ENCODE measurements around the gene RNLS. TPM values are rescaled to one million over a fixed set of nuclear protein-coding genes. Genes with fewer than 3 reads are reported as not detected.

The RNLS gene
- total RNA-seq, 1 experiment from 2014 or later, result not detected

- ATAC-seq (no peak), DNase-seq (ENCODE audit: low read depth, low spot score) (no peak)
- H3K4me2 ChIP-seq (ENCODE audit: low read length), result no peak overlapping the region
- no peak overlapping the region for H3K27ac ChIP-seq (ENCODE audit: low read depth, low read length)
- H3K4me1 ChIP-seq (ENCODE audit: control insufficient read depth in 1 of 2, insufficient read depth in 2 of 2, low read length in 2 of 2), result no peaks in the 10 kb centered on the region
- BruUV-seq (replicated peaks), result no TSS peak
- H3K79me2 ChIP-seq (ENCODE audit: insufficient read depth, low read length), result no peaks in the 10 kb centered on the region
- no peak overlapping the region for H3K4me3 ChIP-seq (replicated peaks in 1 of 2; ENCODE audit: low read depth in 1 of 2, low read length in 2 of 2)
- no peaks in the 10 kb centered on the region for H3K9me3 ChIP-seq (ENCODE audit: control insufficient read depth in 1 of 2, insufficient read depth in 1 of 2, low read depth in 1 of 2, low read length in 2 of 2)
- no peaks in the 10 kb centered on the region for H4K20me1 ChIP-seq (ENCODE audit: insufficient read depth)
- RAD21 ChIA-PET (ENCODE audit: low non-redundant PET in 1 of 2, low total read pairs in 2 of 2, uncharacterized antibody in 2 of 2, unreplicated experiment in 2 of 2), result no interaction called here
- TF ChIP-seq EZH2 (IDR thresholded peaks at IDR 0.05), result no peak
- TF ChIP-seq SP1 (IDR thresholded peaks at IDR 0.05; ENCODE audit: low read depth), result no peak
- no peak for TF ChIP-seq JUND (IDR thresholded peaks at IDR 0.05)
- TF ChIP-seq CBX3 (IDR thresholded peaks at IDR 0.05; ENCODE audit: low read depth), result no peak
- TF ChIP-seq SIN3A (IDR thresholded peaks at IDR 0.05; ENCODE audit: low read depth), result no peak
- TF ChIP-seq POLR2A (IDR thresholded peaks at IDR 0.05; ENCODE audit: borderline replicate concordance, extremely low read depth, insufficient read depth, insufficient read length), result no peak
- no peak for TF ChIP-seq CTCF (IDR thresholded peaks at IDR 0.05 in 2 of 3, conservative IDR thresholded peaks at IDR 0.05 in 1 of 3; ENCODE audit: borderline replicate concordance in 1 of 3, insufficient read depth in 1 of 3, low read depth in 2 of 3, low read length in 2 of 3)
- TF ChIP-seq SRF (IDR thresholded peaks at IDR 0.05; ENCODE audit: low read depth), result no peak
- no peak for TF ChIP-seq CEBPB (IDR thresholded peaks at IDR 0.05; ENCODE audit: low read depth)
- TF ChIP-seq POLR2AphosphoS5 (IDR thresholded peaks at IDR 0.05; ENCODE audit: low read depth, low read length), result no peak
- no peak for TF ChIP-seq RAD21 (IDR thresholded peaks at IDR 0.05; ENCODE audit: low read depth)
- H3K9me2 ChIP-seq (ENCODE audit: insufficient read depth), result peaks cover 5% of the 10 kb centered on the region; the same call in 1 of the 2 replicates
- H3K9ac ChIP-seq (ENCODE audit: low read length), result no peak overlapping the region
- H3K36me3 ChIP-seq (ENCODE audit: control insufficient read depth in 1 of 2, insufficient read depth in 2 of 2, low read length in 2 of 2), result no peaks in the 10 kb centered on the region
- no peaks in the 10 kb centered on the region for H3K27me3 ChIP-seq (ENCODE audit: insufficient read depth, low read length)
- intact Hi-C loops (cut with micrococcal nuclease), result no loop called here
- POLR2A ChIA-PET, result no interaction called here
- CTCF ChIA-PET, result interaction anchor here (1.1 kb wide), 1 partner anchor 53 kb away, joined by 3 read pairs; no protein-coding TSS in a partner anchor
- H2AFZ ChIP-seq (ENCODE audit: low read depth, low read length, poor library complexity, severe bottlenecking), result no peak overlapping the region
Observed at GRCh38 chr10:88618496-88618895, 35.4 kb upstream of the RNLS start.

All from HCT116 (cell line).